OCI-M2 (cell line): ENCODE results near the gene TMEM95.
A peak's percentile ranks its signal among the peaks of the same experiment; 100 is the strongest.

Experiments used
- DNase-seq: peaks from one replicate; lab custom pipeline; 2025; ENCODE audit not compliant: unreplicated experiment; lab: John Stamatoyannopoulos, UW

Gene TMEM95

DNA sequence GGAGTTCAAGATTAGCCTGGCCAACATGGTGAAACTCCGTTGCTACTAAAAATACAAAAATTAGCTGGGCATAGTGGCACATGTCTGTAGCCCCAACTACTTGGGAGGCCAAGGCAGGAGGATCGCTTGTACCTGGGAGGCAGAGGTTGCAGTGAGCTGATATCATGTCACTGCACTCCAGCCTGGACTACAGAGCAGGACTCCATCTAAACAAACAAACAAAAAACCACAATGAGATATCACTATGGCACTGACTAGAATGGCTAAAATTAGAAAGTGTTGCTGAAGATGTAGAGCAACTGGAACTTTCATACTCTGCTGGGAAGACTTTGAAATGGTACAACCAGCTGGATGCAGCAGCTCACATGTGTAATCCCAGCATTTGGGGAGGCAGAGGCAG, 19.4 kb downstream of the TMEM95 start:
- DNase-seq: no peak

DNA sequence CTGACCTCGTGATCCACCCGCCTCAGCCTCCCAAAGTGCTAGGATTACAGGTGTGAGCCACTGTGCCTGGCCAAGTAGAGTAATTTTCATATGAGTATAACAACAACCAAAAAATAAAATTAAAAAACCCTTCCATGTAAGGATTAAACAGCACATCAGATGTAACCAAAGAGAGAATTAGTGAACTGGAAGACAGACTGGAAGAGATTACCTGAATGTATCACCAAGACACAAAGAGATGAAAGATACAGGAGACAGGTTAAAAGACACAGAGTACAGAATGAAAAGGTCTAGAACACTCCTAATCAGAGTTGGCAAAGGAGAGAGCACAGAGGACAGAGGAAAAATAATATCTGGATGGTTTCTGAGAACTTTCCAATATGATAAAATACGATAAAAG, 24.2 kb downstream of the TMEM95 start:
- DNase-seq: no peak

DNA sequence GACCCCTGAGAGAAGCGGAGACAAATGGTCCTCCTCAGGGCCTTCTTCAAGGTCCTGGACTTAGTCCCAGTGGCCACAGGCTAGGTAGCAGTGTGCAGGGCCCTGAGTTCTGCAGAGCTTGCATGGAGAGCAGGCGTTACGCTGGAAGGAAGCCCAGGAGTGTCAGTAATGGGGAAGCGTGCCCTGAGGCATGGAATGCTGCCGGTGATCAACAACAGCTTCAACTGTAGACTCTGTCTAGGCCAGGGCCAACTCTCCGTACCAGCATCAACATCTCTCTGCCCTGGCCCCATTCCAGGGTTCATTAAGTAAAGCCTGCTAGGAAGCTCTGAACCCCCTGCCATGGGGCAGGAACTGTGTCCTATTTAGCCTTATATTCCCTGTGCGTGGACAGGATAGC, 25.4 kb downstream of the TMEM95 start:
- DNase-seq: no peak

DNA sequence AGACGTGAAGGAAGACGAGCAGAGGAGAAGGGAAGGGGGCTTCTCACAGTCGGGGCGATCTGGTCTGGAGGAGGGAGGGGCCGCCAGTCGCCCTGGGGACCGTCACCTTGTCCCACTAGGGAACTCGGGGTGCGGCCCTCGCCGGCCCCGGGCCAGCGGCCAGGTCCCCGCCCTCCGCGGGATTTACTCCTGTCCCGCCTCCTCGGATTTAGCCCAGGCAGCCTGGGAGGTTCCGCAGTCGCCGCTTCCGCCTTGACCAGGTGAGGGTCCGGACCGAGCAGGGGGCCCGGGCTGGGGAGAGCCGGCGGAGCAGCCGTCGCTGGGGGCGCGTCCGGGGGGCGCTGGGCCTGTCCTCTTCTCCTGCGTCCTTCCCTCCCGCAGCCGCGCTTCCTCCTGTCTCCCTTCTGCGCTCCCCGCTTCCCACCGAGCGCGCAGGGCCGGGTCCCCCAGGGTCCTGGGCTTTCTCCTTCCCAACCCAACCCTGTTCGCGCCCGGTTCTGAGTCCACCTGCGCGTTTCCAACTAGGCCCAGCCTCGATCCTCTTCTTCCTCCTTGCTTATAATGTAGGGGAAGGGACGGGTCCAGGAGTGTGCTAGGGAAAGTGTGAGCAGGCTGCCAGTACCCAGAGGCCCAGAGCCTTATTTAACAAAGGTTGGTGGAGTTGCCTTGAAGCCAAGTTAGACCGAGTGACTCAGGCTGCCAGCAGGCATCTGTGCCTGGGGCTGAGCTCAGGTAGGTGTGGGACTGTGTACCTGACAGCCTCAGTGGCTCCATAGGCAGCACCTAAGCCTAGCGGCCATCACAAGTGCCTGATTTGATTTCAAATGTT, 26.1 kb downstream of the TMEM95 start, which contains the start of gene TNK1:
TSS of gene TNK1 (plus strand) at position 235 of the 829 bp plus-strand sequence. CDS start 1,838 bp downstream, outside the sequence.
- no peak for DNase-seq

DNA sequence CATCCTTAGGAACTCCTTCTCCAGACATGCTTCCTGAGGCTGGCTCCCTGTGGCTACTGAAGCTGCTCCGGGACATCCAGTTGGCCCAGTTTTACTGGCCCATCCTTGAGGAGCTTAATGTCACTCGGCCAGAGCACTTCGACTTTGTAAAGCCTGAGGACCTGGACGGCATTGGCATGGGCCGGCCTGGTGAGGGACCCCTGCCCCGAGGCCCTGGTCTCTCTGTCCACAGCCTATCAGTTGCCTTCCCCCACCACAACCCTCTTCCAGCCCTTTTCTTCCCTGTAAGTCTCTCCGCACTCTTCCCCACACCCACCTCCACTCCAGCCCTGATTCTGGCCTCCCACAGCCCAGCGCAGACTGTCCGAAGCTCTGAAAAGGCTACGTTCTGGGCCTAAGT, 27.9 kb downstream of the TMEM95 start:
- no peak for DNase-seq

DNA sequence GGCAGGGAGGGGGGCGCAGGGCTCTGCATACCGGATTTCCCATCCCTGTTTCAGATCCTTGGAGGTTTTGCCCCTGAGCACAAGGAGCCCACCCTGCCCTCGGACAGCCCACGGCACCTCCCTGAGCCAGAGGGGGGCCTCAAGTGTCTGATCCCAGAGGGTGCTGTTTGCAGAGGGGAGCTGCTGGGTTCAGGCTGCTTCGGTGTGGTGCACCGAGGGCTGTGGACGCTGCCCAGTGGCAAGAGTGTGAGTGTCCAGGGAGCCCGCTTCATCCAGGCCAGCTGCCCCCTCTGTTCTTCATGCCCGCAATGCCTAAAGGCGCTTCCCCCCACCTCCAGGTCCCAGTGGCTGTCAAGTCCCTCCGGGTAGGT, 28.4 kb downstream of the TMEM95 start:
- no peak for DNase-seq

DNA sequence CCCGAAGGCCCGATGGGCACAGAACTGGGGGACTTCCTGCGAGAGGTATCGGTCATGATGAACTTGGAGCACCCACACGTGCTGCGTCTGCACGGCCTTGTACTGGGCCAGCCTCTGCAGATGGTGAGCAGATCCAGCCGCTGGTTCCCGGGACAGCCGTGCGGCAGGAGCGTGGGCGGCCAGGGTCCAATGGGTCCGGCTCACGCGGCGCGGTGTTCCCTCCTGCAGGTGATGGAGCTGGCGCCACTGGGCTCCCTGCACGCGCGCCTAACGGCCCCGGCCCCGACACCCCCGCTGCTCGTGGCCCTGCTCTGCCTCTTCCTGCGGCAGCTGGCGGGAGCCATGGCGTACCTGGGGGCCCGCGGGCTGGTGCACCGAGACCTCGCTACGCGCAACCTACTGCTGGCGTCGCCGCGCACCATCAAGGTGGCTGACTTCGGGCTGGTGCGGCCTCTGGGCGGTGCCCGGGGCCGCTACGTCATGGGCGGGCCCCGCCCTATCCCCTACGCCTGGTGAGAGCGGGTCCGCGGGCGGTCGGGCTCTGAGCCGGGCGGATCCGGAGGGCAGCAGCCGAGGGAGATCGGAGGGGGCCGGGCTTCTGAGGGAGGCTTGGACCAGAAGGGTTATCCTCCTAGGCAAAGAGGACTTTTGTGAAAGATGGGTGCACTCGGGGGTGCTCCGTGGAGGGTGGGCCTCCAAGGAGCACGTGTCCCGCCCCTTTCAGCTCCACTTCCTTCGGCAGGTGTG, 29.0 kb downstream of the TMEM95 start:
- no peak for DNase-seq

DNA sequence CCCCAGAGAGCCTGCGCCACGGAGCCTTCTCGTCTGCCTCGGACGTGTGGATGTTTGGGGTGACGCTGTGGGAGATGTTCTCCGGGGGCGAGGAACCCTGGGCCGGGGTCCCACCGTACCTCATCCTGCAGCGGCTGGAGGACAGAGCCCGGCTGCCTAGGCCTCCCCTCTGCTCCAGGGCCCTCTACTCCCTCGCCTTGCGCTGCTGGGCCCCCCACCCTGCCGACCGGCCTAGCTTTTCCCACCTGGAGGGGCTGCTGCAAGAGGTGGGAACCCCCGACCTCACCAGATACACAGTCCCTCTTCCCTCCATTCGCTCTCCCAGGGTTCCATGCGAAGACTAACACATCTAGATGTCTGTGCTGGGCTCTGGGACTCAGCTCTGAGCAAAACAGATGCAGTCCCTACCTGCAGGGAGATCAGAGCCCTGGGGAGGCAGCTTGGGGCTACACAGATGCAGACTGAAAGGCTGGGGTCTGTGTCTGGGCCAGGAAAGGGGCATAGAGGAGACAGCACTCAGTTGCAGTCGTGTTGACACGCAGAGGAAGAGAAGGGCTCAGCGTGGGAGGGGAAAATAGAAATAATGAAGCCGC, 29.6 kb downstream of the TMEM95 start:
- no peak for DNase-seq

DNA sequence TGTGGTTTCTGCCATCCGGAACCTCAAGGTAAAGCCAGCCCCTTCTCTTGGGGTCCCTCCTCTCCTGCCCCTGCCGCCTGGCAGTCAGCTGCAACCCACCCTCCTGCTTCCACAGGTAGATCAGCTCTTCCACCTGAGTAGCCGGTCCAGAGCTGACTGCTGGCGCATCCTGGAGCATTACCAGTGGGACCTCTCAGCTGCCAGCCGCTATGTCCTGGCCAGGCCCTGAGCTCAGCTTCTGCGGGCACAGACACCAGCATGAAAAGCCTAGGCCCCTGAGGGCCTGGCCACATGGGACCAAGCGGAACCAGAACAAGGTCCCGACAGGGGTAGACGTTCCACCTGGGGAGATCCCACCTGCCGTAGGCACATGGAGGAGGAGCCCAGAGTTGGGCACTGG, 33.9 kb downstream of the TMEM95 start:
- DNase-seq: no peak

DNA sequence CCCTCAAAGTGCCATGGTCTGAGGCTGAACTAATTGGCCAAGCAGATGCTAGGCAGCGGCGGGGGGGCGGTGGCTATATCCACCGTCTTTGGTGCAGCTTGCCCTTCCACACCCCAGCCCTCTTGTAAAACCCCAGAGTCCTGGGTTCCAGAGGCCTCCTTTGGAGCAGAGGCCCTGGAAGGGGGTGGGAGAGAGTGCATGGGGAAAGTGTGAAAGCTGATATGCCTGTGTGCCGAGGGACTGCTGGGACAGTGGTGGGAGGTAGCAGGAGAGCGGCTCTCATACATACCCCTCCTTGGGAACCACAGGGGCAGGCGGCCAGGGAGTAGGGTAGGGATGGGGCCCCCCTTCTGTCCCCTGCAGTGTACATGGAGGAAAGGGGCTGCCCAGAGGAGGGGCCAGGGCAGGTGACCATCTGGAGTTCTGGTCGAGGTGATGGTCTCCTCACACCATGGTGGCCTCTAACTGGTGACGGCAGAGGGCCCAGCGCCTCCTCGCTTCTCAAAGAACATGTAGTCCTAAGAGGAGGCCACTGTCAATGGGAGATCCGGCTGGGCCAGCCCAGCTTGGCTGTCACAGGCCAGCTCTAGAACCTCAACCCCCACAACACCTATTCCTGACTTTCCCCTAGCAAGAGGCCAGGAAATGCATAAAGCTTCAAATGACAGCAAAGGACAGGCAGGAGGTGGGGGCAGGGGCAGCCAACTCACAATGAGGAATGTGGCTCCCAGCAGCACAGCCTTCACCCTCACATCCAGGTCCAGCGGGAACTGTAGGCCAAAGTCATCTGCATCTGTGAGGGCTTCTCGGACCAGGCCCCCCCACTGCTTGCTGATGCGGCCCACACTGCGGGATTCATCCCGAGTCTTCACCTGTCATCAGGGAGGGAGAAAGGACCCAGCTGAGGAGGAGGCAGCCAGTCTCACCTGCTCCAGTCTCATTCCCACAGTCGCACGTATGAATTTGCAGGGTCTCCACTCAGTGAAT, 35.3 kb downstream of the TMEM95 start:
- no peak for DNase-seq

DNA sequence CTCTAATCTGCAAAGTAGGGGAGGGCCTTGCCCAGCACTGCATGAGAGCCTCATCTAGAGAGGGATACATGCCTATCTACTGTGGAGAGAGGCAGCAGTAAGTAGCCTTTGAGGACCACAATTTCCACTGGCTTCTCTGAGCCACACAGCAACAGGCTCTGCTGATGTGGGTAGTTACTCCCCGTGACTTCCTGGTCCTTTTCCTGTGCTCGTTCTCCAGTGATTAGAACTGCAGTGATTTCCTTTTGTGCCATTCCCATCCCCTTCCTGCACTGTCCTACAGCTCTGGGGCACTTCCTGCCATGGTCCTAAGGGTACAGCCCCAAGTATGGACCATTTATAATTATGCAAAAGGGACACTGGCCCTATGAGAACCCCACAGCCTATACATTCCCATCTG, 36.4 kb downstream of the TMEM95 start:
- DNase-seq: no peak

DNA sequence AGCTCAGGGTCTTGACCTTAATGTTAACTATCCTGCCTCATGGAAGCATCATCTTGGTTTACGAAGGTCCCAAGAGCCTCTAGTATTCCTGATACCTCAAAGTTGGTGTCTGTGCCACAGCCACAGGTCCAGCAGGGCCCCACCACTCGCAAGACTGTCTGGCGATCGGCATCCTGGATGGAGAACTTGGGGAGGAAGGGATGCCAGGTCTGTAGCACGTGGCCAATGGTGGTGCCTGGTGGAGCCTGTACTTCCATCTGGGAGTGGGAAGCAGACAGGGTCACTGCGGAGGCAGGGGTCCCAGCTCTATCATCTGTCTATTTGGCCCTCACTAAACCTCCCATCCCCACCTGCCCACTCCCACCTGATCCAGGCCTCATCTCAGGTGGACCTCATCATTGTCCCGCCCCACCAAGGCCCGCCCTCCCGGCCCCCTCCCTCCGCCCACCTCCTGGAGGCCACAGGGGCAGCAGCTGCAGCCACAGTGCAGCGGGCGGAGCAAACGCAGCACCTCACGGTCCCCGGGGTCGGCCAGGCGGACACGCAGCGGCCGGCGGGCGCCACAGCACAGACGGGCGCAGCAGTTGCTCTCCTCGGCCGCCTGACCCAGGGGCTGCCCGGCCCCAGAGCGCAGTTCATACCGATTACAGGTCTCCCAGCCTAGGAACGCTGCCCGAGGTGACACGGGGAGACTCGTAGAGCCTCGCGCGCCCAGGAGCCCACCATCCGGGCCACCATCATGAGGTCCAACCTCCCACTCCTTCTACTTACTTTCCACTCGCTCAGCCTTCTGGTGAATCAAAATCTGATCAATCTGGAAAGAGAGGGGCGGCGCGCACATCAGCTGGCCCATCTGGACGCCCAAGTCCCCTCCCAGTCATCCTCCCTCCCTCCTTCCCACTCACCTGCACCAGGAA, 38.0 kb downstream of the TMEM95 start:
- DNase-seq: no peak

DNA sequence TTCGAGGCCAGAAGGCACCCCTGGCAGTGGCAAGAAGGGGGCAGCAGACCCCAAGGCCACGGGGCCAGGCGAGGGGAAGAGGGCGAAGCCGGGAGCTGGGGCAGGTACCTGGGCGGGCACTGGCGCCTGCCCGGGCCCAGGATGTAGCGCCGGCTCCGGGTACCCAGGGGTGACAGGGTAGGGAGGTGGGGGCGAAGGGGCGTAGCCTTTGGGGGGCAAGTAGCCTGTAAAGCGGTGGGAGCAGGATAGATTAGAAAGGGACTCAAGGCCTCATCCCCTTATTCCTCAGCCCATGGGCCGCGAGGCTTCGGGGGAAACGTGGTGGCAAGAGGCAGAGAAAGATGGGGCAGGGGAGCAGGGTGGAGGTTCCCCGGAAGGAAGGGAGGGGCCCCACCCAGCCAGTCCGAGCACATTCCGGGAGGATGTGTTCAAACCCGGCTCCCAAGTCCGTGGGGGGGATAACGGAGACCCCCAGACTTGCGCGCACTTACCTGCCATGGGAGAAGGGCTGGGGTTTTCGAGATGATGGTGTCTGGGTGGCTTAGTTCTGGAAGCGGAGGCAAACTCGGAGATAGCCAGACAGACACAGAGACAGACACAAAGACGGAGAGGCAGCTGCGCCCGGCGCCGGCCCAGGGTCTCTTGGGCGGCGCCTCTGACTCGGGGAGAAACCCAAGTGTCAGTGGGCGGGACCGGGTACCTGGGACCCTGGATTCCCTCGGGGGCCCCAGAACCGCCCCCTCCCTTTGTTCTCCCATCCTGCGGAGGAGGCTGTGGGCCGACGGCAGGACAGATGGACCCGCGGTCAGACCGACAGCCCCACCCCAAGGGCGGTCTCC, 38.9 kb downstream of the TMEM95 start:
- DNase-seq: no peak

DNA sequence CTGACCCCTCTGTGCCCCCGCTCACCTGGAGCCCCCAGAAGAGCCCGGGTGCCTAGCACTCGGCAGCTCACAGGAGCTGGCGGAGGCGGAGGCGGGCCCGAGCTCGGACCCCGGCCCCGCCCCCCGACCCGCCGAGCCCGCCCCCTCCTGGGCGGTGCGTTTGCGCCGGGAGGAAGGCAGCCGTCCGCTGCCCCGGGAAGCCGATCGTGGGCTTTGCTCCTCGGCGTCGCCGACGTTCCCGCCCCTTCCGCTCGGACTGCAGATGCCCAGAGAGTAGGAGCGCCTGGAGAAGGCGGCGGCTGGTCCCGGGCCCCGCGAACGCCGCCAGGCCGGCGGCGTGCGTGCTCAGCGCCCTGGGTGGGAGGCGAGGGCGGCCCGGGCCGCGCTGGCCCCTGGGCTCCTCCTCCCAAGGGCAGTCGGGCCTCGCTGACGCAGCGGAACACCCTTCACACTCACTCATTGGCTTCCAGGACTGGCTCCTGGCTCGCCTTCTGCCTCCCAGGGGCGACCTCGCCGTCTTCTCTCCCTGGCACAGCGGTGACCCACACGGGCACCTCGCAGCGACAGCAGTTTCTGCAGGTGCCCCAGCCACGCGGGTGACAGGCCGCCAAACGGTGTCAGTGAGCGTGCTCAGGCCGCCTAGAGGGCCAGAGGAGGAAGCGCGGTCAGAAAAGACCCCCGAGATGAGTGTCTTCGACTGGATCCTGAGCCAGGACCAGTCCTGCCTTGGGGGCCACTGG, 39.7 kb downstream of the TMEM95 start, which contains the start of gene PLSCR3:
TSS of gene PLSCR3 (minus strand) at position 74 of the 740 bp plus-strand sequence. CDS start 415 bp downstream, outside the sequence.
- peak; percentile 6 for DNase-seq

DNA sequence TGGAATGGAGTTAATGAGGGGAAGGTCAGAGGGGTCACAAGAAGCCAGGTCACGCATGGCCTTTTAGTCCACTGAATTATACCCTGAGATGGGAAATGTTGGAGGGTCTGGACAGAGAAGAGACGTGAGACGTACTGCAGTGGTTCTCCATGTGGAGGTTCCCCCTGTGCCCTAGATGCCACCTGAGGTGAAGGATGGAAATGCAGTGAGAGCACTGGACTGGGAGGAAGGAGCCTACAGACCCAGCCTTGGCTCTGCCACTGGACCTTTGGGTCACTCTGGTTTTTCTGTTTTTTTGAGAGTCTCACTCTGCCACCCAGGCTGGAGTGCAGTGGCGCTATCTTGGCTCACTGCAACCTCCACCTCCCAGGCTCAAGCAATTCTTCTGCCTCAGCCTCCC, 41.2 kb downstream of the TMEM95 start:
- no peak for DNase-seq

DNA sequence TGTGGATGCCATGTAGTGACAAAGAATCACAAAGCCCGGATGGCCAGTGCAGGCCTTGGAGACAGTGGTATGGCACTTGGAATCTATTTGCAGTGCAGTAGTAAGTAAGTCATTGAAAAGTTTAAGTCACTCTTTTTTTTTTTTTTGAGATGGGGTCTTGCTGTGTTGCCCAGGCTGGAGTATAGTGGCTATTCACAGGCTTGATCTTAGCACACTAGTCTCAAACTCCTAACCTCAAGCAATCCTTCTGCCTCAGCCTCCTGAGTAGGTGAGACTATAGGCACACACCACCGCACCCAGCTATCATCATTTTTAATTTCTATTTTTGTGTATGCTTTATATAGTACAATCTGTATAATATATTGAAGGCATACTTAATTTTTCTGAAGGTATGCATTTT, 43.7 kb downstream of the TMEM95 start:
- no peak for DNase-seq

DNA sequence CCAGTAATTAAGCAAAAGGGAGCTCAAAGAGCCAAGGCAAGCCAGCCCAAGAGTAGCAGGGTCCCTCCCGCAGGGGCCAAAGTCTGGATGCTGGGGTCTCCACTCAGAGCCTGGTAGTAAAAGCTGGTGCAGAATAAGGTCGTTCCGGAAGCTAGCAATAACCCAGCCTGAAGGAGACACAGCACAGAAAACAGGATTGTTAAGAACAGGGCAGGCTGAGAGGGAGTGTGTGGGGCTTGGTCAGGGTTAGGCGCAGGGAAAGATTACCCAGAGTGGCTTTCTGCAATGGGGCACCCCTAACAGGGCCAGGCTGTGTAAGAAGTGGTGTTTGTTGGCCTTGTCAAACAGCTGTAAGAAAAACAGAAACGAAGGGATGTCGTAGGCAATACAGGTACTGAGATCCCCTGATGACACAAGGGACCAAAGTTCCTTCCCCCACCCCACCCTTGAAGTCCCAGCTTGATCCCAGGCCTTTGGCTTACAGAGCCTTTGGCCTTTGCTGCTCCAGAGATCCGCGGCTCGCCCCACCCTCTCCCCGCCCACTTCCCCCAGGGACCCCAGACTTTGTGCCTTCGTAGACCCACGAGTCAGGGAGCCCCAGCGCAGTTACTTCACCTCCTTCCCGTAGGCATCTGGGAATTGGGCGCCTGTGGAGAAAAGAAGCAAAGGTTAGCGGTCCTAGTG, 48.2 kb downstream of the TMEM95 start:
- DNase-seq: no peak

DNA sequence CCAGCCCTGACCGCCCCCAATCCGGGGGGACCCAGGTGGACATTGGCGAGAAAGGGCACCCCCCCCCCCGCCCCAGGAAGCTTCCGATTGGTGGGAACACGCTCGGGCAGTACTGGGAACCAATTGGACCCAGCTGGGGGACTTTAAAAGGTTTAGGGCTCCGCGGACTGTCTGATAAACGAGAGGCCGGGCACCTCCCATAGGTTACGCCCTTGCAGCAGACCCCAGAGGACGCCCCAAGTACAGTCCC, 48.7 kb downstream of the TMEM95 start:
- DNase-seq: peak; percentile 59
